ENCODE data around the gene ABCG8. TPM values are rescaled to one million over a fixed set of nuclear protein-coding genes. Genes with fewer than 3 reads are reported as not detected.

ABCG8 gene
- total and polyA plus RNA-seq, 11 donors: 0.07 TPM; not detected in 10

DNA sequence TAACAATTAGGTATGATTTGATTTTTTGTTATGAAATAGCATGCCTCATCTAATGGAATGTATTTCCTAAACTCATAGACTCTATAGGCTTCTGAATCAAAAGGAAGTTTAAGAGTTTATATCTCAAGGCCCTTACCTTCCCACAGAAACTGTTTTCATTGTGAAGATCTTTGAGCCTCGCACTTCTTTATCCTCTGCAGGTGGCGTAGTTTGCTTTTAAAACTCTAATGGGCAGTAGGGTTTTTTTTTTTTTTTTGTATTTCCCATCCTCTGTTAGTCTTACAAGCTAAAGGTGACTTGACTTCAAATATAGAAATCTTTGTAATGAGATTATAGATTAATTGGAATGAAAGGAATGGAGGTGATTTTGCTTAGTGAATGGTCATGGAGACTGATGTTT lies 36.6 kb upstream of the ABCG8 start:
- Histone ChIP-seq H3K27me3 (no peaks in the 10 kb centered on the region), H3K27ac (no peak overlapping the region), H3K9me3 (no peaks in the 10 kb centered on the region), H3K4me3 (no peak overlapping the region), H3K36me3 (peaks cover 0 to 59% (median 12%) of the 10 kb centered on the region in 9 donors), H3K4me1 (no peaks in the 10 kb centered on the region)
- TF ChIP-seq POLR2A (IDR thresholded peaks at IDR 0.05): no peak
- TF ChIP-seq, protein P1, sequence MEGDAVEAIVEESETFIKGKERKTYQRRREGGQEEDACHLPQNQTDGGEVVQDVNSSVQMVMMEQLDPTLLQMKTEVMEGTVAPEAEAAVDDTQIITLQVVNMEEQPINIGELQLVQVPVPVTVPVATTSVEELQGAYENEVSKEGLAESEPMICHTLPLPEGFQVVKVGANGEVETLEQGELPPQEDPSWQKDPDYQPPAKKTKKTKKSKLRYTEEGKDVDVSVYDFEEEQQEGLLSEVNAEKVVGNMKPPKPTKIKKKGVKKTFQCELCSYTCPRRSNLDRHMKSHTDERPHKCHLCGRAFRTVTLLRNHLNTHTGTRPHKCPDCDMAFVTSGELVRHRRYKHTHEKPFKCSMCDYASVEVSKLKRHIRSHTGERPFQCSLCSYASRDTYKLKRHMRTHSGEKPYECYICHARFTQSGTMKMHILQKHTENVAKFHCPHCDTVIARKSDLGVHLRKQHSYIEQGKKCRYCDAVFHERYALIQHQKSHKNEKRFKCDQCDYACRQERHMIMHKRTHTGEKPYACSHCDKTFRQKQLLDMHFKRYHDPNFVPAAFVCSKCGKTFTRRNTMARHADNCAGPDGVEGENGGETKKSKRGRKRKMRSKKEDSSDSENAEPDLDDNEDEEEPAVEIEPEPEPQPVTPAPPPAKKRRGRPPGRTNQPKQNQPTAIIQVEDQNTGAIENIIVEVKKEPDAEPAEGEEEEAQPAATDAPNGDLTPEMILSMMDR (IDR thresholded peaks at IDR 0.05): no peak
- intact Hi-C loops (cut with DNase I): no loop called here
- DNase-seq (no peak), ATAC-seq (no peak)
- 94 to 98% (median 98%) methylated on average over 2 of the region's 2 CpGs for WGBS, 4 donors

DNA sequence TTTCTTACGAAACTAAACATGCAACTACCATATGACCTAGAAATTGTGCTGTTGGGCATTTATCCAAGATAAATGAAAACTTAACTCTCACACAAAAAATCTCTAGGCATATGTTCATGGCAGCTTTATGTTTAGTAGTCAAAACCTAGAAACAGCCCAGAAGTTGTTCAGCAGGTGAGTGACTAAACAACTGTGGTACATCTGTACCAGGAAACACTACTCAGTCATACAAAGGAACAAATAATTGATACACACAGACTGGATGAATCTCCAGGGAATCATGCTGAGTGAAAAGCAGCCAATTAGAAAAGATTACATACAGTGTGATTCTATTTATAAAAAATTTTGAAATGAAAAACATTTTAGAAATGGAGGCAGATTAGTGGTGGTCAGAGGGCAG lies 35.7 kb upstream of the ABCG8 start:
- peaks cover 0 to 60% (median 12%) of the 10 kb centered on the region in 9 donors for H3K36me3 ChIP-seq

DNA sequence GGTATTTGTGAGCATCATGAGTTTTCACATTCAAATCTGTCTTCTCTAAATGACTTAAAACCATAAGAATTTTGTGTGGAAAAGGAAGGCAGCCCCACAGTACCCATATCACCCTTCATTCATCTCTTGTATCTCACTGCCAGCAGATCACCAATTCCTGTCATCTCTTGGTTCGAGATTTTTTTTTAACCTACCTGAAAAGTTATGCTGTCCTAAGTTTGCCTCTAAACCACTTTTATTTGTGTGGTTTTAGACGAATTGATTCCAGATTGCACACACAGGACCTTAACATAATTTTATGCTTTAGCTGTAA lies 32.1 kb upstream of the ABCG8 start:
- ATAC-seq (no peak), DNase-seq (no peak)
- Histone ChIP-seq H3K4me3 (no peak overlapping the region), H3K27me3 (no peaks in the 10 kb centered on the region), H3K4me1 (no peaks in the 10 kb centered on the region), H3K27ac (no peak overlapping the region), H3K9me3 (no peaks in the 10 kb centered on the region), H3K36me3 (peaks cover 0 to 93% (median 22%) of the 10 kb centered on the region in 9 donors)
- TF ChIP-seq, protein P1 (IDR thresholded peaks at IDR 0.05): no peak
- no peak for TF ChIP-seq POLR2A (IDR thresholded peaks at IDR 0.05)
- intact Hi-C loops (cut with DNase I): no loop called here
- 83 to 93% (median 90%) methylated on average over 2 of the region's 2 CpGs for WGBS, 4 donors

More for the DNA sequence above, 35.7 kb upstream of the ABCG8 start:
- Histone ChIP-seq H3K27me3 (no peaks in the 10 kb centered on the region), H3K4me1 (no peaks in the 10 kb centered on the region), H3K9me3 (no peaks in the 10 kb centered on the region), H3K27ac (no peak overlapping the region), H3K4me3 (no peak overlapping the region)
- no peak for DNase-seq
- no peak for TF ChIP-seq POLR2A (IDR thresholded peaks at IDR 0.05)
- TF ChIP-seq, protein P1 (IDR thresholded peaks at IDR 0.05): no peak
- 77 to 89% (median 82%) methylated on average over 1 of the region's 1 CpG for WGBS, 4 donors
- intact Hi-C loops (cut with DNase I): no loop called here
- no peak for ATAC-seq

DNA sequence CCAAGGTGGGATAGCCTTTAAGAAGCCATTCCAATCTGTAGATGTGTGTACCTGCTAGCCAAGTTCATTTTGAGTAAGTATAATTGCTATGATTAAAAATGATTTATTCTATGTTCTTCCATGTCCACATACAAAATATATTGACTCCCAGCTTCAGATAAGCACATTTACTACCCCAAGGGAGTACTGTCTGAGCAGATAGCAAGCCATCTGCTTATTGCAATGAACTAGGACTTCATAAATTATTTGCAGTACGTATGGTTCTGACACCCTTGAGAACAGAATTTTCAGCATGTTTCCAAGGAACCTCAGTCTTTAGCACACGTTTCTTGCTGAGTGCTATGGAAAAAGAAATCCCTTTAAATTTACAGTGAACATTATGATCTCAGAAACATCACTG lies 28.3 kb upstream of the ABCG8 start:
- DNase-seq: no peak
- WGBS, 4 donors: 64 to 80% (median 74%) methylated on average over 2 of the region's 2 CpGs
- Histone ChIP-seq H3K36me3 (peaks cover 0 to 76% (median 16%) of the 10 kb centered on the region in 9 donors), H3K4me3 (no peak overlapping the region), H3K9me3 (no peaks in the 10 kb centered on the region), H3K4me1 (no peaks in the 10 kb centered on the region), H3K27ac (no peak overlapping the region), H3K27me3 (no peaks in the 10 kb centered on the region)
- intact Hi-C loops (cut with DNase I): no loop called here
- no peak for ATAC-seq
- TF ChIP-seq POLR2A (IDR thresholded peaks at IDR 0.05): no peak
- TF ChIP-seq, protein P1 (IDR thresholded peaks at IDR 0.05): no peak
